Activated CD8-positive, alpha-beta T cell treated with anti-CD3 and anti-CD28 coated beads for 36 hours (primary cell): ENCODE results near the gene PRKCSH. TPM values are rescaled to one million over a fixed set of nuclear protein-coding genes. Genes with fewer than 3 reads are reported as not detected.
"Not testable (repeated sequence)": the region's sequence is repeated elsewhere in the genome, so short reads cannot be mapped to it uniquely, and the experiment has no call there.

Source experiments
- ATAC-seq: fragments of 200-7000 bp; cut with Tn5 transposase; one replicate; pipeline ENCODE4 v1.10.0; 2021; ENCODE audit warnings: mild to moderate bottlenecking, moderate library complexity
- CTCF ChIA-PET: fragments of 350-600 bp; sonication (Branson Sonifier 250); formaldehyde crosslinking; loops from one replicate; lab custom pipeline; 2021; ENCODE audit warnings: antibody characterized with exemption; lab: Charles Lee
- POLR2A ChIA-PET: fragments of 350-600 bp; sonication (Branson Sonifier 250); formaldehyde crosslinking; loops from one replicate; lab custom pipeline; 2021; ENCODE audit warnings: antibody characterized with exemption; lab: Charles Lee
- DNase-seq: peaks from one replicate; pipeline ENCODE4 v3.0.0-alpha.2; 2020
- H3K27ac Mint-ChIP-seq: one replicate; pipeline ENCODE4 v1.8.0; 2021; ENCODE audit warnings: mild to moderate bottlenecking, mixed read lengths
- H3K27me3 Mint-ChIP-seq: one replicate; pipeline ENCODE4 v1.8.0; 2021; ENCODE audit warnings: mixed read lengths
- H3K36me3 Mint-ChIP-seq: one replicate; pipeline ENCODE4 v1.8.0; 2021; ENCODE audit warnings: low read depth, mixed read lengths
- H3K4me1 Mint-ChIP-seq: one replicate; pipeline ENCODE4 v1.8.0; 2021; ENCODE audit warnings: low read depth, mixed read lengths
- H3K4me3 Mint-ChIP-seq: one replicate; pipeline ENCODE4 v1.8.0; 2021; ENCODE audit warnings: mild to moderate bottlenecking, moderate library complexity, mixed read lengths
- H3K9me3 Mint-ChIP-seq: one replicate; pipeline ENCODE4 v1.8.0; 2021; ENCODE audit warnings: mixed read lengths
- CTCF ChIP-seq: fragments of 200-600 bp; IDR thresholded peaks from one replicate; pipeline ENCODE4 v1.8.0; 2022; ENCODE audit warnings: antibody characterized with exemption, mild to moderate bottlenecking
- intact Hi-C: fragments of 100-400 bp; cut with micrococcal nuclease; formaldehyde crosslinking; loops from one replicate; pipeline ENCODE4 v1.10.0; 2022
- total RNA-seq, 2 experiments: library from RNA; stranded (reverse); gene quantifications; one replicate each; pipeline ENCODE4 v1.2.3, GENCODE V29; 2021

PRKCSH gene
- total RNA-seq, 2 experiments from 2014 or later: 207 to 211 TPM

- intact Hi-C loops: no loop called here
Measured at GRCh38 chr19:11451327-11451870, 16.0 kb downstream of the PRKCSH start.

GRCh38 chr19:11451871-11452619, 16.6 kb downstream of the PRKCSH start:
- Mint-ChIP-seq H3K9me3 (no peaks in the 10 kb centered on the region), H3K27ac (no peak overlapping the region), H3K36me3 (peaks cover 1% of the 10 kb centered on the region), H3K27me3 (no peaks in the 10 kb centered on the region), H3K4me3 (no peak overlapping the region), H3K4me1 (no peaks in the 10 kb centered on the region)
- TF ChIP-seq CTCF: no peak
- POLR2A ChIA-PET: no interaction called here
- DNase-seq (no peak), ATAC-seq (no peak)
- intact Hi-C loops: no loop called here
- CTCF ChIA-PET: interaction anchor here (0.7 to 1.5 kb wide), 3 partner anchors 11 to 72 kb away, joined by 3 to 7 read pairs (median 3); no protein-coding TSS in a partner anchor

More at GRCh38 chr19:11451327-11451870, 16.0 kb downstream of the PRKCSH start:
- no peak overlapping the region for H3K4me3 Mint-ChIP-seq
- POLR2A ChIA-PET: interaction anchor here (0.6 kb wide), 1 partner anchor 15 kb away, joined by 3 read pairs; no protein-coding TSS in a partner anchor
- DNase-seq (no peak), ATAC-seq (no peak)
- H3K36me3 Mint-ChIP-seq: peaks cover 4% of the 10 kb centered on the region
- CTCF ChIA-PET: interaction anchor here (1.3 kb wide), 1 partner anchor 31 kb away, joined by 7 read pairs; no protein-coding TSS in a partner anchor
- no peak for TF ChIP-seq CTCF
- H3K4me1 Mint-ChIP-seq: no peaks in the 10 kb centered on the region
- no peaks in the 10 kb centered on the region for H3K27me3 Mint-ChIP-seq
- no peaks in the 10 kb centered on the region for H3K9me3 Mint-ChIP-seq
- H3K27ac Mint-ChIP-seq: no peak overlapping the region

DNA sequence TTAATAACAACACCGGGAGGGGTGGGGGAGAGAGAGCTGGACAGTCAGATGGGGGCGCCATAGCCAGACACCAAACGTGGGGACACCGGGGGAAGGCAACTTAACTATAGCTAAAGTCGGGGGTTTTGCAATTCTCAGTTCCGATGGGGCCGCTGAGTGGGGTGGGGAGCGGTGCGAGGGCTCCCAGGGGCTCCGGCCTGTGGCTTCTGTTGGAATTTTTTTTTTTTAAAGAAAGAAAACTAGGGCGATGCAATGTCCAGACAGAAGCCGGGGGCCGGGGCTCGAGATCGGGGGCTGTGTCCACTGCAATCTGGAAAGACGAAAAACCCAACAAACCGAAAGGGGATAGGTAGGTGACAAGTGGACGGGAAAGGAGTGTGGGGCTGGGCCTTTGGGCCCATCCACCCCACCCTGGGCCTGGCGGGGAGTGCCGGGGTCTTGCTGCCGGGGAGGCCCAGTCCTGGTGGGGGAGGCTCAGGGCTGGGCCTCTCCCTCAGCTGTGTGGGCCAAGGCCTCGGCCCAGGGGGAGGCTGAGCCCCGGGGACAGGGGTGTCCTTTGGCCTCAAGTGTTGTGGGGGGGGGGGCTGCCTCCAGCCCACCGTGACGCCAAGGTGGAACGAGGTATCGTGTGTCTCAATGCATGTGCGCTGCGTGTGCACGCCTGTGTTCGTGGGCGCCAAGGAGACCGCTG, 17.3 kb downstream of the PRKCSH start:
- Mint-ChIP-seq H3K4me3 (no peak overlapping the region), H3K27me3 (no peaks in the 10 kb centered on the region), H3K27ac (no peak overlapping the region), H3K9me3 (no peaks in the 10 kb centered on the region), H3K4me1 (no peaks in the 10 kb centered on the region), H3K36me3 (peaks cover 1% of the 10 kb centered on the region)
- peak; percentile 30 for DNase-seq
- ATAC-seq: no peak
- intact Hi-C loops: no loop called here
- no peak for TF ChIP-seq CTCF
- POLR2A ChIA-PET: no interaction called here
- CTCF ChIA-PET: interaction anchor here (1.3 to 1.5 kb wide), 2 partner anchors 11 to 30 kb away, joined by 3 to 7 read pairs; no protein-coding TSS in a partner anchor

DNA sequence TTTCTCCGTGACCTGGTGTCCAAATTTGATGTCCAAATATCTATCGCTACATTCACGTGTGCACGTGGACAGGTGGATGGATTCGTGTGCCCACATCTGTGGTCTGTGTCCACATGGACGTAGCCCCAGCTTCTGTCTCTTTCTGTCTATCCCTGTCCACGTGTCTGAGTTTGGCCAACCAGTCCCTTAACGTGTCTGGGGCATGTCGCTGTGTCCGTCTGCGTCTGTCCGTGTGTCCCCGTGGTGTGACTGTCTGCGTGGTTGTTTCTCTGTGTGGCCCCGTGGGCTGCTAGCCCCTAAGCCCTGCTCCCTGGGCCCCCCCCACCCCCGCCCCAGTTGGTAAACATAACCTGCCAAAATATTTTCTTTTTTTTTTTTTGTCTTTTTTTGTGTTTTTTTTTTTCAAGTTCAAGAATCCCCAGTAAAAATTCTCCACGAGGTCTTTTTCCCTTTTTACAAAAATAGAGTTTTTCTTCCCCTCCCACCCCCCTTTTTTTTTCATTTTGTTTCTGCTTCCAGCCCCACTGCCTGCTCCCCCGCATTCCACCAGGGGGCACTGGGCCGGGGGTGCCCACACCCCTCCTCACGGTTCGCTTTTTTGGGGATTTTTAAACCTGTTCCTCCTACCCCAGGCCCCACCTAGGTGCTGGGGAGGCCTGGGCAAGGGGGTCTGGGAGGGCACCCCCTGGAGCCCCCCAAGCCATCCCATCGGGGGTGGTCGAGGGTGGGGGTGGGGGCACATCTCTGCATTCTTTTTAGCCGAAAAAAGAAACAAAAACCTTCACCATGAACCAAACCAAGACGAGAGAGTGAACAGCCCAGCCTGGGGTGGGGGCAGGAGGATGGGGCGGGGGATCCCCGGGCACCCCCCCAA, 18.3 kb downstream of the PRKCSH start:
- Mint-ChIP-seq H3K4me3 (no peak overlapping the region), H3K27ac (no peak overlapping the region), H3K9me3 (no peaks in the 10 kb centered on the region), H3K36me3 (peaks cover 1% of the 10 kb centered on the region), H3K27me3 (no peaks in the 10 kb centered on the region), H3K4me1 (no peaks in the 10 kb centered on the region)
- TF ChIP-seq CTCF: no peak
- intact Hi-C loops: no loop called here
- ChIA-PET POLR2A (no interaction called here), CTCF (interaction anchor here (1.5 kb wide), 1 partner anchor 12 kb away, joined by 3 read pairs; no protein-coding TSS in a partner anchor)
- ATAC-seq: no peak
- DNase-seq: peak; percentile 35

- ChIA-PET CTCF (interaction anchor here (1.2 kb wide), 1 partner anchor 27 kb away, joined by 6 read pairs; no protein-coding TSS in a partner anchor), POLR2A (interaction anchor here (1.0 kb wide), 1 partner anchor 27 kb away, joined by 3 read pairs; no protein-coding TSS in a partner anchor)
- H3K27me3 Mint-ChIP-seq, H3K4me3 Mint-ChIP-seq, H3K4me1 Mint-ChIP-seq, H3K36me3 Mint-ChIP-seq, intact Hi-C loops, DNase-seq, H3K27ac Mint-ChIP-seq, ATAC-seq, H3K9me3 Mint-ChIP-seq: not testable (repeated sequence)
Measured at GRCh38 chr19:11455233-11455554, 19.8 kb downstream of the PRKCSH start.
